ENCODE measurements around the gene TRIM69.

DNA sequence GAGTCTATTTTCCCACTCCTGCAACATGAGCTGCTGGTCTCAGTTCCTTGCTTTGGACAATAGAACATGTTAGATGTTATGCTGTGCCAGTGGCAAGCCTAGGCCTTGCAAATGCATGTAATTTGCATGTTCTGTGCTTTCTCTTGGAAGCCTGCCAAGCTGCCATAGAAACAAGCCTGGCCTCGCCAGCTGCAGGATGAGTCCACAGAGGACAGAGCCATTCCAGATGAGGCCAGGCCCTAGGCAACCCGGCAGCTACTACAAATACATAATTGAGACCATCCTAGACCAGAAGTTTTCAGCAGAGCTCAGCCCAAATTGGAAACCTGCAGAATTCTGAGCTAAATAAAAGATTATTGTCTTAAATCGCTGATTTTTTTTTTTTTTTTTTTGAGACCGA lies 39.6 kb downstream of the TRIM69 start:
- TF ChIP-seq, protein P1, sequence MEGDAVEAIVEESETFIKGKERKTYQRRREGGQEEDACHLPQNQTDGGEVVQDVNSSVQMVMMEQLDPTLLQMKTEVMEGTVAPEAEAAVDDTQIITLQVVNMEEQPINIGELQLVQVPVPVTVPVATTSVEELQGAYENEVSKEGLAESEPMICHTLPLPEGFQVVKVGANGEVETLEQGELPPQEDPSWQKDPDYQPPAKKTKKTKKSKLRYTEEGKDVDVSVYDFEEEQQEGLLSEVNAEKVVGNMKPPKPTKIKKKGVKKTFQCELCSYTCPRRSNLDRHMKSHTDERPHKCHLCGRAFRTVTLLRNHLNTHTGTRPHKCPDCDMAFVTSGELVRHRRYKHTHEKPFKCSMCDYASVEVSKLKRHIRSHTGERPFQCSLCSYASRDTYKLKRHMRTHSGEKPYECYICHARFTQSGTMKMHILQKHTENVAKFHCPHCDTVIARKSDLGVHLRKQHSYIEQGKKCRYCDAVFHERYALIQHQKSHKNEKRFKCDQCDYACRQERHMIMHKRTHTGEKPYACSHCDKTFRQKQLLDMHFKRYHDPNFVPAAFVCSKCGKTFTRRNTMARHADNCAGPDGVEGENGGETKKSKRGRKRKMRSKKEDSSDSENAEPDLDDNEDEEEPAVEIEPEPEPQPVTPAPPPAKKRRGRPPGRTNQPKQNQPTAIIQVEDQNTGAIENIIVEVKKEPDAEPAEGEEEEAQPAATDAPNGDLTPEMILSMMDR (IDR thresholded peaks at IDR 0.05), result no peak
- no peak for TF ChIP-seq EZH2 (IDR thresholded peaks at IDR 0.05; ENCODE audit: borderline replicate concordance, insufficient read depth, low read depth, low read length, poor library complexity, severe bottlenecking)
